VCaP (cell line): ENCODE results near the gene SPTBN5.

Source experiments
- H3K27ac ChIP-seq: fragments of 450-650 bp; 2 replicates; pipeline ENCODE4 v1.5.1; 2017
- CTCF ChIP-seq: fragments of 450-650 bp; conservative IDR thresholded peaks from 2 replicates; pipeline ENCODE4 v1.5.1; 2017; ENCODE audit warnings: mild to moderate bottlenecking, moderate library complexity

The SPTBN5 gene

GRCh38 chr15:41878355-41878699 is 15.5 kb downstream of the SPTBN5 start:
- no peak for TF ChIP-seq CTCF
- H3K27ac ChIP-seq: peak overlapping the region; percentile 72

GRCh38 chr15:41877631-41878354 is 16.1 kb downstream of the SPTBN5 start:
- no peak for TF ChIP-seq CTCF
- peak overlapping the region; percentile 72 for H3K27ac ChIP-seq

GRCh38 chr15:41876689-41877088 is 17.2 kb downstream of the SPTBN5 start:
- peak overlapping the region; percentile 72 for H3K27ac ChIP-seq
- TF ChIP-seq CTCF: no peak

GRCh38 chr15:41876007-41876406 is 17.8 kb downstream of the SPTBN5 start:
- peak overlapping the region; percentile 72; the same call in 1 of the 2 replicates for H3K27ac ChIP-seq
- TF ChIP-seq CTCF: no peak

- no peak for TF ChIP-seq CTCF
- no peak overlapping the region for H3K27ac ChIP-seq
Measured at GRCh38 chr15:41874736-41875135, 19.1 kb downstream of the SPTBN5 start.

GRCh38 chr15:41873711-41874110 is 20.1 kb downstream of the SPTBN5 start:
- no peak for TF ChIP-seq CTCF
- no peak overlapping the region for H3K27ac ChIP-seq

- H3K27ac ChIP-seq: no peak overlapping the region
- TF ChIP-seq CTCF: no peak
Measured at GRCh38 chr15:41872166-41872747, 21.6 kb downstream of the SPTBN5 start.
